Adrenal gland (tissue), 12 donors: ENCODE results near the gene CERS4. TPM values are rescaled to one million over a fixed set of nuclear protein-coding genes. Genes with fewer than 3 reads are reported as not detected.
A peak's percentile ranks its signal among the peaks of the same experiment; 100 is the strongest.
"Not testable (repeated sequence)": the region's sequence is repeated elsewhere in the genome, so short reads cannot be mapped to it uniquely, and the experiment has no call there.

Experiments used
- DNase-seq, 7 donors: peaks; one replicate each; pipeline ENCODE4 v3.0.0-alpha.2; 2019 to 2020
- H3K27ac ChIP-seq, 5 donors: fragments of 200-600 bp; sonication (generic) in 4 of 5; 1 replicate in 3 of 5; 2 replicates in 2 of 5; pipeline versions ENCODE4 v1.5.1 to v1.8.0; 2016 to 2020; ENCODE audit warnings: mild to moderate bottlenecking in 1 of 5
- H3K27me3 ChIP-seq: fragments of 200-600 bp; 2 replicates; pipeline ENCODE4 v1.8.0; 2021
- H3K36me3 ChIP-seq, 2 donors: fragments of 200-600 bp; replicated peaks in 1 of 2; 1 replicate in 1 of 2; 2 replicates in 1 of 2; pipeline versions ENCODE4 v1.5.1 to v1.8.0; 2018 to 2022
- H3K4me1 ChIP-seq, 2 donors: fragments of 200-600 bp; replicated peaks in 1 of 2; 1 replicate in 1 of 2; 2 replicates in 1 of 2; pipeline versions ENCODE4 v1.5.1 to v1.8.0; 2018 to 2021
- H3K4me3 ChIP-seq, 4 donors: fragments of 200-600 bp; sonication (generic) in 3 of 4; one replicate each; pipeline ENCODE4 v1.5.1; 2016 to 2018
- H3K9me3 ChIP-seq, 3 donors: fragments of 200-600 bp; sonication (generic) in 1 of 3; replicated peaks in 1 of 3; 1 replicate in 2 of 3; 2 replicates in 1 of 3; pipeline versions ENCODE4 v1.5.1 to v1.8.0; 2016 to 2021
- CTCF ChIP-seq, 6 experiments: fragments of 450-650 bp in 4 of 6; fragments of 200-600 bp in 2 of 6; sonication (generic) in 1 of 6; IDR thresholded peaks; 1 replicate in 5 of 6; 2 replicates in 1 of 6; pipeline versions ENCODE4 v1.5.1 to v1.8.0; 2016 to 2021; ENCODE audit warnings: antibody characterized with exemption in 6 of 6, mild to moderate bottlenecking in 2 of 6, moderate library complexity in 1 of 6
- POLR2A ChIP-seq, 2 donors: fragments of 450-650 bp; IDR thresholded peaks; one replicate each; pipeline ENCODE4 v1.6.1; 2017; ENCODE audit warnings: antibody characterized with exemption in 2 of 2, mild to moderate bottlenecking in 2 of 2, moderate library complexity in 1 of 2
- WGBS, 4 donors: extraction: QIAGEN DNeasy Blood & Tissue Kit in 2 of 4; methylation state at CpG; one replicate each; pipeline versions ENCODE4 v1.1.5 to v1.1.7; 2013 to 2017; 5-methylcytosine and 5-hydroxymethylcytosine counted together
- intact Hi-C, 2 donors: fragments of 100-400 bp; cut with DNase I; formaldehyde crosslinking; loops; one replicate each; pipeline versions ENCODE4 v1.14.1 to v1.15.0; 2022 to 2023
- polyA plus RNA-seq, 3 donors: library from polyadenylated mRNA; stranded (reverse); fragments of 200-250 nt in 2 of 3; fragments of 350-450 nt in 1 of 3; fragmentation: Illumina TruSeq in 1 of 3; extraction: RNeasy Lipid Tissue Mini Kit (QIAGEN cat#74804) in 1 of 3; gene quantifications; one replicate each; pipeline ENCODE4 v1.2.3, GENCODE V29; 2013 to 2014
- total RNA-seq, 9 donors: library from RNA; depleted of rRNA in 4 of 9; stranded (reverse); fragments of >200 nt in 4 of 9; fragments of 120-200 nt in 1 of 9; fragmentation: NEBNext Ultra II Directional in 1 of 9; extraction: Animal tissue kit (Norgen Biotek cat#: 25700) in 1 of 9; gene quantifications; one replicate each; pipeline versions ENCODE4 v1.1.0 to v1.2.4, GENCODE V29; 2013 to 2023
- donor health status: healthy with polysubstance abuse.
- donor health status: Bipolar disorder and iron deficiency.
- donor health status: DM: yes; HTN: yes; CAD: no.
- donor health status: DM: no; HTN: no; CAD: no.
- donor health status: DM: no; HTN: no; CAD: no.
- donor health status: DM: yes; HTN: yes; CAD: no.

CERS4 gene
- total and polyA plus RNA-seq, 12 donors, result 5.5 to 64.4 (median 30.2) TPM

GRCh38 chr19:8204961-8205360 is 4.2 kb upstream of the CERS4 start:
- Histone ChIP-seq H3K4me3 (no peak overlapping the region), H3K4me1 (peaks cover 0 to 4% of the 10 kb centered on the region in 2 donors), H3K36me3 (no peaks in the 10 kb centered on the region), H3K27me3 (no peaks in the 10 kb centered on the region), H3K9me3 (no peaks in the 10 kb centered on the region), H3K27ac (no peak overlapping the region)
- WGBS, 4 donors, result 75 to 87% (median 79%) methylated on average over 5 of the region's 5 CpGs
- no peak for DNase-seq
- intact Hi-C loops, result no loop called here
- TF ChIP-seq CTCF (IDR thresholded peaks at IDR 0.05), result no peak
- no peak for TF ChIP-seq POLR2A (IDR thresholded peaks at IDR 0.05)

- TF ChIP-seq CTCF (IDR thresholded peaks at IDR 0.05) (no peak), POLR2A (IDR thresholded peaks at IDR 0.05) (no peak)
- Histone ChIP-seq H3K4me1 (peaks cover 0 to 4% of the 10 kb centered on the region in 2 donors), H3K4me3 (no peak overlapping the region), H3K36me3 (no peaks in the 10 kb centered on the region), H3K9me3 (no peaks in the 10 kb centered on the region), H3K27me3 (no peaks in the 10 kb centered on the region), H3K27ac (no peak overlapping the region)
- no peak for DNase-seq
- intact Hi-C loops, result no loop called here
- WGBS, 4 donors, result 89 to 95% (median 94%) methylated on average over 13 of the region's 13 CpGs
Measured at GRCh38 chr19:8206147-8207087, 2.8 kb upstream of the CERS4 start.

GRCh38 chr19:8207326-8207725 is 1.8 kb upstream of the CERS4 start:
- intact Hi-C loops, H3K4me3 ChIP-seq, H3K27ac ChIP-seq, H3K9me3 ChIP-seq, DNase-seq, H3K36me3 ChIP-seq, H3K27me3 ChIP-seq, H3K4me1 ChIP-seq: not testable (repeated sequence)
- whole genome bisulfite sequencing, 4 donors, result 84 to 89% (median 87%) methylated on average over 7 of the region's 7 CpGs

GRCh38 chr19:8208119-8208921 is 850 bp upstream of the CERS4 start:
- WGBS, 4 donors, result 46 to 55% (median 52%) methylated on average over 18 to 35 of the region's 35 CpGs
- TF ChIP-seq POLR2A (IDR thresholded peaks at IDR 0.05) (no peak), CTCF (IDR thresholded peaks at IDR 0.05) (no peak)
- H3K27ac ChIP-seq, result peak overlapping the region in 1 of 5 donors; percentile 68
- intact Hi-C loops, result no loop called here
- peak overlapping the region in 2 of 4 donors; percentile 45 to 97 for H3K4me3 ChIP-seq
- peaks cover 0 to 4% of the 10 kb centered on the region in 2 donors for H3K4me1 ChIP-seq
- H3K36me3 ChIP-seq, result no peaks in the 10 kb centered on the region
- no peaks in the 10 kb centered on the region for H3K27me3 ChIP-seq
- peak in 1 of 7 donors; percentile 8 for DNase-seq
- no peaks in the 10 kb centered on the region for H3K9me3 ChIP-seq
